ENCODE data around the gene DLGAP3. TPM values are rescaled to one million over a fixed set of nuclear protein-coding genes. Genes with fewer than 3 reads are reported as not detected.

Gene DLGAP3
- total and polyA plus RNA-seq, 3 experiments from 2014 or later, result 0.59 to 0.82 TPM; not detected in 1

- H3K27ac Mint-ChIP-seq, result peak within 1 kb of the TSS; percentile 91 to 99 (median 98)
- H3K27me3 ChIP-seq (ENCODE audit: insufficient read depth, low read length, poor library complexity, severe bottlenecking), result no peaks in the 10 kb centered on the region
- peaks cover 0 to 3% of the 10 kb centered on the region in 2 donors for H3K27me3 Mint-ChIP-seq
- H3K4me1 Mint-ChIP-seq, result peaks cover 62 to 78% (median 69%) of the 10 kb centered on the region in 3 donors
- peaks cover 12% of the 10 kb centered on the region for H3K36me3 ChIP-seq (ENCODE audit: insufficient read depth, low read length)
- POLR2A ChIA-PET, result no interaction called here
- H3K4me1 ChIP-seq (ENCODE audit: insufficient read depth, low read length), result peaks cover 47% of the 10 kb centered on the region
- peak within 1 kb of the TSS; percentile 85 for H3K27ac ChIP-seq (ENCODE audit: low read depth, low read length)
- CTCF ChIA-PET, result interaction anchor here (0.8 to 1.8 kb wide), 9 partner anchors 9 to 126 kb away, joined by 3 to 10 read pairs (median 5); partner anchors contain the start of gene TMEM35B
- H3K4me3 ChIP-seq (ENCODE audit: low read length), result peak within 1 kb of the TSS; percentile 82
- no peaks in the 10 kb centered on the region for H3K9me3 Mint-ChIP-seq
- peak within 1 kb of the TSS; percentile 93 to 97 (median 96) for H3K4me3 Mint-ChIP-seq
- DNase-seq, result peak; percentile 81 to 89 (median 83)
- H3K36me3 Mint-ChIP-seq, result peaks cover 0 to 29% (median 2%) of the 10 kb centered on the region in 3 donors
- no peaks in the 10 kb centered on the region for H3K9me3 ChIP-seq (ENCODE audit: low read length)
Observed at GRCh38 chr1:34859446-34860200, 69.8 kb downstream of the DLGAP3 start, which contains the start of gene SMIM12. Gene SMIM12, minus strand, starts transcription at chr1:34859749. Its CDS starts 3,772 bp downstream, at chr1:34855977.

DNA sequence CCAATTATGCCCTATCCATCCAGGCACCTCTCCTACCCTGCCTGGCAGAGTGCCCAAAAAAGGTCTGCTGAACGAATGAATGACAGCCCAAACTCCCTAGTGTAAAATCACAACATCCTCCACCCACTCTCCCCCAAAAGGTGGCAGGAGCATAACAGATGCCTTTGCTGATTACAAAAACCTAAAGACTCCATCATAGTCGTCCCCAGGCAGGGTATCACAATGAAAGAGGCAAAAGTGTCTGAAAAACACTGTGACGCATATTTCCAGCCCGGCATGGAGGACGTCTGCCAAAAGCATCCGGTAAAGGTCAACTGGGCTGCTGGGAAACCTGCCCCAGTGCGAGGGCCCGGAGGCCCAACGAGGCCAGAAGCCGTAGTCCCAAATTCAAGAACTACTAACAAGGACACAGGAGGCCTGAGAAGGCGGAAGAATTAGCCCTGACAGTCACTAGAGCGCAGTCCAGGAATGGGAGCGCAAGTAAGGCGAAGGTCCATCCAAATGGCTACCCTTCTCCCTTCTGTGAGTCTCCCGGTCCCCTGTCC is 70.5 kb downstream of the DLGAP3 start:
- Mint-ChIP-seq H3K9me3 (no peaks in the 10 kb centered on the region), H3K36me3 (peaks cover 0 to 35% (median 0%) of the 10 kb centered on the region in 3 donors), H3K27ac (peak overlapping the region; percentile 91 to 99 (median 98)), H3K4me1 (peaks cover 55 to 72% (median 62%) of the 10 kb centered on the region in 3 donors), H3K4me3 (peak overlapping the region; percentile 93 to 97 (median 96)), H3K27me3 (peaks cover 0 to 3% of the 10 kb centered on the region in 2 donors)
- Histone ChIP-seq H3K36me3 (ENCODE audit: insufficient read depth, low read length) (peaks cover 15% of the 10 kb centered on the region), H3K27me3 (ENCODE audit: insufficient read depth, low read length, poor library complexity, severe bottlenecking) (no peaks in the 10 kb centered on the region), H3K4me1 (ENCODE audit: insufficient read depth, low read length) (peaks cover 40% of the 10 kb centered on the region), H3K4me3 (ENCODE audit: low read length) (peak overlapping the region; percentile 82), H3K9me3 (ENCODE audit: low read length) (no peaks in the 10 kb centered on the region), H3K27ac (ENCODE audit: low read depth, low read length) (peak overlapping the region; percentile 85)
- peak; percentile 8 to 60 (median 37) for DNase-seq
- ChIA-PET POLR2A (no interaction called here), CTCF (interaction anchor here (1.0 to 1.8 kb wide), 6 partner anchors 10 to 126 kb away, joined by 3 to 10 read pairs (median 6); partner anchors contain the start of gene TMEM35B)

- Mint-ChIP-seq H3K27me3 (peaks cover 0 to 3% of the 10 kb centered on the region in 2 donors), H3K9me3 (no peaks in the 10 kb centered on the region), H3K4me3 (peak overlapping the region in 3 of 7 donors; percentile 26 to 52 (median 29)), H3K27ac (peak overlapping the region in 6 of 8 donors; percentile 7 to 95 (median 54)), H3K36me3 (peaks cover 0 to 50% (median 0%) of the 10 kb centered on the region in 3 donors), H3K4me1 (peaks cover 48 to 67% (median 59%) of the 10 kb centered on the region in 3 donors)
- CTCF ChIA-PET, result interaction anchor here (0.6 to 6.1 kb wide), 2 partner anchors 11 to 22 kb away, joined by 3 to 87 read pairs; no protein-coding TSS in a partner anchor
- Histone ChIP-seq H3K36me3 (ENCODE audit: insufficient read depth, low read length) (peaks cover 21% of the 10 kb centered on the region), H3K4me3 (ENCODE audit: low read length) (no peak overlapping the region), H3K9me3 (ENCODE audit: low read length) (no peaks in the 10 kb centered on the region), H3K27me3 (ENCODE audit: insufficient read depth, low read length, poor library complexity, severe bottlenecking) (no peaks in the 10 kb centered on the region), H3K27ac (ENCODE audit: low read depth, low read length) (no peak overlapping the region), H3K4me1 (ENCODE audit: insufficient read depth, low read length) (peaks cover 26% of the 10 kb centered on the region)
- POLR2A ChIA-PET, result no interaction called here
- DNase-seq, result no peak
Observed at GRCh38 chr1:34856697-34857096, 72.8 kb downstream of the DLGAP3 start.

DNA sequence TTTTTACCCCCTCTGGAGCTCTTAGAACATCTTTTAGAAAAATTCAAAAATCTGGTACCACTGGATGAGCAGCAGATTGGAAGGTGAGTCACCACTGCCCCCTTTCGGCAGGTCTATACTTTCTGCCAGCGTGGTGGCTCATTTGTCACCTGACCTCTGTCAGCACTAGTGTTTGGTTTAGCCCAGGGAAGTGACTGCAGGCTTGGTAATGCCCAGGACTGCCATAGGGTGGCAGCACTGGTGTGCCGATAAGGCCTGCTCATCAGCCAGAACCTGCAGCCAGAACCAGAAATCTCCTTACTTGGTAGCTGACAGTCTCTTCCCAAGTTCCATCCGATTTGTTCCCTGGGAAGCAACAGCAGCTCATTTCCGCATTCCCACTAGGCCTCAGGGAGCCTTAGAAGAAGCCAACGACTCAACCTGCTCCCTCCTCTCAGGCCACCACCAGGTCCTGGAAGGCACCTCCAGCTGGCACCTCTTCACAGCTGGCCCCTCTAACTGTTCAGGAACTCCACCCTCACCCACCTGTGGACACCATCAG is 76.7 kb downstream of the DLGAP3 start:
- Histone ChIP-seq H3K36me3 (ENCODE audit: insufficient read depth, low read length) (peaks cover 27% of the 10 kb centered on the region), H3K27me3 (ENCODE audit: insufficient read depth, low read length, poor library complexity, severe bottlenecking) (no peaks in the 10 kb centered on the region), H3K4me3 (ENCODE audit: low read length) (no peak overlapping the region), H3K9me3 (ENCODE audit: low read length) (no peaks in the 10 kb centered on the region), H3K4me1 (ENCODE audit: insufficient read depth, low read length) (peaks cover 4% of the 10 kb centered on the region), H3K27ac (ENCODE audit: low read depth, low read length) (no peak overlapping the region)
- Mint-ChIP-seq H3K4me3 (peak overlapping the region in 1 of 7 donors; percentile 25), H3K27ac (peak overlapping the region; percentile 11 to 94 (median 58)), H3K9me3 (no peaks in the 10 kb centered on the region), H3K4me1 (peaks cover 36 to 39% (median 38%) of the 10 kb centered on the region in 3 donors), H3K27me3 (peaks cover 0 to 2% of the 10 kb centered on the region in 2 donors), H3K36me3 (peaks cover 4 to 75% (median 4%) of the 10 kb centered on the region in 3 donors)
- ChIA-PET CTCF (interaction anchor here (0.7 to 6.1 kb wide), 16 partner anchors 8 to 683 kb away, joined by 3 to 87 read pairs (median 4); partner anchors contain the start of genes DLGAP3 and ZMYM1), POLR2A (interaction anchor here (1.4 kb wide), 1 partner anchor 14 kb away, joined by 4 read pairs; no protein-coding TSS in a partner anchor)
- peak; percentile 81 to 92 (median 88) for DNase-seq

DNA sequence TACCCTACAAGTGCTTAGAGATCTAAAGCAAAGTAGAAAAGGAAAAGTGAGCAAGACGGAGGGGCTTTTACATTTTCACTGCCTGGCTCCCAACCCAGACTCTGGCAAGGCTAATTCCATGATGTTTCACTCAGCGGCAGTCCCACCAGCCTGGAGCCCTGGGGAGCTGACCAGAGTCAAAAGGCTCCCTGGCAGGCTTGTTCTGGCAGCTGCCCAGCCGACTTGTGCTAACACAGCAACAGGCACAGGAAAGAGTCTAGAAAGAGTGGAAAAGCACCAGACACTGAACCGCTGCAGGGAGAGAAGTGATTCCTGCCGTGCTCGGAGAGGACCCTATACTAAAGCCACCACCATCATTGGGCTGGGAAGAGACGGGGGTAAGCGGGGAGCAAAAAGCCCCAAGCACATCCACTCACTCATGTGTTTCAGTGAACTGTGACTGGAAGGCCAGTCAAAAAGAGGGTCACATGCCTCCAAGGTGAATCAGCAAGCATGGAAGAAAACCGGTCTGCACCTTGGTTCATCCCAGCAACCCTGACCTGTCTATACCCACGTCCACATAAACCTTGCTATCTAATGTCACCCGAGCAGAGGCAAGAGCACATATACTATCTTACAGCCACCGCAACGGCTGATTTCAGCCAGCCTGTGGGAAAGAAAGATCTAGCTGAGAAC is 77.9 kb downstream of the DLGAP3 start:
- H3K4me1 ChIP-seq (ENCODE audit: insufficient read depth, low read length), result no peaks in the 10 kb centered on the region
- H3K9me3 Mint-ChIP-seq, result no peaks in the 10 kb centered on the region
- H3K27ac Mint-ChIP-seq, result no peak overlapping the region
- ChIA-PET CTCF (interaction anchor here (0.9 to 6.1 kb wide), 2 partner anchors 17 to 684 kb away, joined by 3 to 87 read pairs; no protein-coding TSS in a partner anchor), POLR2A (no interaction called here)
- peaks cover 4 to 78% (median 4%) of the 10 kb centered on the region in 3 donors for H3K36me3 Mint-ChIP-seq
- H3K36me3 ChIP-seq (ENCODE audit: insufficient read depth, low read length), result peaks cover 27% of the 10 kb centered on the region
- H3K4me3 Mint-ChIP-seq, result no peak overlapping the region
- peaks cover 0 to 2% of the 10 kb centered on the region in 2 donors for H3K27me3 Mint-ChIP-seq
- peaks cover 27 to 31% (median 28%) of the 10 kb centered on the region in 3 donors for H3K4me1 Mint-ChIP-seq
- no peak for DNase-seq
- H3K27me3 ChIP-seq (ENCODE audit: insufficient read depth, low read length, poor library complexity, severe bottlenecking), result no peaks in the 10 kb centered on the region
- H3K4me3 ChIP-seq (ENCODE audit: low read length), result no peak overlapping the region
- H3K27ac ChIP-seq (ENCODE audit: low read depth, low read length), result no peak overlapping the region
- no peaks in the 10 kb centered on the region for H3K9me3 ChIP-seq (ENCODE audit: low read length)

DNA sequence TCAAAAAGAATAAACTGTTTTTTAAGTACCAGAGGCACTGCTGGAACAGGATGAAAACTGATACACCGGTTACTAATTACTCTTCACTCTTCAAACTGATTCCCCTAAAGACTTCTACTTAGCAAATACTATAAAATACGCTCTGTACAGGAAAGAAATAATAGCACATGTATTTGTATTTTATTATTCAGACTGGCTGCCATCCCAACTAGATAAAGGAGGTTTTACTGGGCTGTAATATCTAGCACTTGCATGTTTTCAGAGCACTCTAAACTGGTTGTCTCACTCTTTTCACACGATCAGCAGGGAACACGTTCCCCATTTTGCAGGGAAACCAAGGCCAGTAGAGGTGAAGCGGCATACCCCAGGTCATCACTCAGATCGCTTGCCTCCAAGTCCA is 79.1 kb downstream of the DLGAP3 start:
- H3K27ac Mint-ChIP-seq, result no peak overlapping the region
- no peak overlapping the region for H3K4me3 Mint-ChIP-seq
- POLR2A ChIA-PET, result no interaction called here
- peaks cover 0 to 2% of the 10 kb centered on the region in 2 donors for H3K27me3 Mint-ChIP-seq
- CTCF ChIA-PET, result interaction anchor here (3.4 kb wide), 1 partner anchor 16 kb away, joined by 9 read pairs; no protein-coding TSS in a partner anchor
- peaks cover 4 to 70% (median 4%) of the 10 kb centered on the region in 3 donors for H3K36me3 Mint-ChIP-seq
- Histone ChIP-seq H3K4me3 (ENCODE audit: low read length) (no peak overlapping the region), H3K27ac (ENCODE audit: low read depth, low read length) (no peak overlapping the region), H3K36me3 (ENCODE audit: insufficient read depth, low read length) (peaks cover 23% of the 10 kb centered on the region), H3K4me1 (ENCODE audit: insufficient read depth, low read length) (no peaks in the 10 kb centered on the region), H3K9me3 (ENCODE audit: low read length) (no peaks in the 10 kb centered on the region), H3K27me3 (ENCODE audit: insufficient read depth, low read length, poor library complexity, severe bottlenecking) (no peaks in the 10 kb centered on the region)
- no peak for DNase-seq
- H3K9me3 Mint-ChIP-seq, result no peaks in the 10 kb centered on the region
- H3K4me1 Mint-ChIP-seq, result peaks cover 23 to 24% (median 24%) of the 10 kb centered on the region in 3 donors

DNA sequence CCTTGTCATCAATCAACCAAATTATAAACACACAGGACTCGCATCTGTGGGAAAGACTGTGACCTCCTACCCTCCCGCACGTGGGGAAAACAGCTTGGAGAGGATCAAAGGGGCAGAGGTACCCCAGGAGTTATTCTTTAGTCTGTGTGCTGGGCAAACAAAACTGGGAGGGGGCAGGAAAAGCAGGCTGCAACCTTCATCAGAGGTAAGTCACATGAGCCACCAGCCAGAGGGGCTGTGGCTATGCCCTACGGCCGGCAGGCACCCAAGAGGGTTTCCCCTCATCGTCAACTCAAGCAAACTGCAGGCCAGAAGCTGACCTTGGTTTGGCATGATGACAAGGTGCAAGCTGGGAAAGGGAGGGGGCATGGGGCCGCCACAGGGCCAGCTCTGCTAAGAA is 82.4 kb downstream of the DLGAP3 start:
- H3K27ac Mint-ChIP-seq, result no peak overlapping the region
- H3K27me3 Mint-ChIP-seq, result no peaks in the 10 kb centered on the region
- H3K4me3 ChIP-seq (ENCODE audit: low read length), result no peak overlapping the region
- H3K27me3 ChIP-seq (ENCODE audit: insufficient read depth, low read length, poor library complexity, severe bottlenecking), result no peaks in the 10 kb centered on the region
- H3K36me3 ChIP-seq (ENCODE audit: insufficient read depth, low read length), result peaks cover 6% of the 10 kb centered on the region
- peaks cover 4 to 48% (median 4%) of the 10 kb centered on the region in 3 donors for H3K36me3 Mint-ChIP-seq
- H3K9me3 ChIP-seq (ENCODE audit: low read length), result no peaks in the 10 kb centered on the region
- no peak overlapping the region for H3K27ac ChIP-seq (ENCODE audit: low read depth, low read length)
- DNase-seq, result no peak
- peaks cover 11 to 31% (median 22%) of the 10 kb centered on the region in 3 donors for H3K4me1 Mint-ChIP-seq
- H3K9me3 Mint-ChIP-seq, result no peaks in the 10 kb centered on the region
- POLR2A ChIA-PET, result no interaction called here
- CTCF ChIA-PET, result interaction anchor here (1.4 kb wide), 1 partner anchor 13 kb away, joined by 5 read pairs; the partner anchor contains the start of gene SMIM12
- H3K4me1 ChIP-seq (ENCODE audit: insufficient read depth, low read length), result peaks cover 15% of the 10 kb centered on the region
- no peak overlapping the region for H3K4me3 Mint-ChIP-seq
